ENCODE results near the gene MOB3C.

Gene MOB3C

DNA sequence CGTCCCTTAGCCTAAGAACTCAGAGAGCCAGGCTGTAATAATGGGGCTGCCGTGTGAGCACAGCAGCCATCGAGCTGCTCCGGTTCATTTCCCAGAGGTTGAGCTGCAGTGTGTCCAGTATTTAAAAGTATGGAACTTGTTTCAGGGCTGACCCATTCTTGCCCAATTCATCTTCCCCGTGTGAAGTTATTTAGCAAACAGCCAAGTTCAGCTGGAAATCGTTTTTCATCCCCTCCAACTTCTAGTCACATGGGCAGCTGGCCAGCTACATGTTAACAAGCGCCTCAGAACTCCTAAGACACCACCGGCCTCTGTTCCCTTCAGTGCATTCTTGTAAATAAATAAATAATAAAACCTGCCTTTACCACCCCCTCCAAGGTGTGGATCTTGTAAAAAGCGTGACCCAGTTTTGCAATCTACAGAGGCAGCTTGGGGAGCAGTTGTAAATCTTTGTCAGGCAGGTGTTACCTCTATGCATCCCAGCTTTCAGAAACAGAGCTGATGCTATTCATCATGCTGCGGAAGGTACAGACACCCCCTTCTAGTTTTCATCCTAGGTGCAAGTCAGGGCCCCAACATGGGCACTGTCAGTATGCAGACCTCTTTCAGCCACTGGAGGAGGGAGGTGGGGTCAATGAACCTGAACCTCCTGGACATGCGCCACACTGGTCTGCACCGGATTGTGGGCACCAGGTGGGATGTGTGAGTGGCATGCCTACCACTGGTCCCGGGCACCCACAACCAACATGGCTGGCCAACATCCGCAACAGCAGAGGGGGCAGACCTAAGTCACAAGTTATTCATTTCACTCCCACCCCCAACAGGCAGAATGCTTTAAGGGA, 46.5 kb downstream of the MOB3C start:
- DNase-seq: no peak

- no peak for DNase-seq
Observed at GRCh38 chr1:46569116-46569515, 47.5 kb downstream of the MOB3C start.

- no peak for DNase-seq
Observed at GRCh38 chr1:46568461-46568891, 48.1 kb downstream of the MOB3C start.

- DNase-seq: no peak
Observed at GRCh38 chr1:46563341-46563740, 53.3 kb downstream of the MOB3C start.

- no peak for DNase-seq
Observed at GRCh38 chr1:46562498-46562897, 54.1 kb downstream of the MOB3C start.

DNA sequence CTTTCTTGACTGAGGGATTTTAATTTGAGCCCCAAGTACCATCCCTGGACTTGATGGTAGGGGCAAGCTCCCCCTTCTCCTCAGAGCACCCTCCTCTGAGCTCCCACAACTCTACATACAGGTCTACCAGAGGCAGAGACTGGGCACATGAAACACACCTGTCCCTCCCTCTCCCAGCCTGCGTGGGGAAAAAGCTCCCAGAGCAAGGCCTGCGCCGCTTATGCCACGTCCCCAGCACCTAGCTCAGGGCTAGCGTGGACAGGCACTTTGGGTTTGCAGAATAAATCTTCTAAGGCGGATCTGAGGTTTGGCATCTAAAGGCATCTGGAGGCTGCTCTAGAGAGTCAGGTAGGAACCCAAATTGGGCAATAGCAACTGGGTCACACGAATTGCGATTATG, 57.6 kb downstream of the MOB3C start:
- no peak for DNase-seq

DNA sequence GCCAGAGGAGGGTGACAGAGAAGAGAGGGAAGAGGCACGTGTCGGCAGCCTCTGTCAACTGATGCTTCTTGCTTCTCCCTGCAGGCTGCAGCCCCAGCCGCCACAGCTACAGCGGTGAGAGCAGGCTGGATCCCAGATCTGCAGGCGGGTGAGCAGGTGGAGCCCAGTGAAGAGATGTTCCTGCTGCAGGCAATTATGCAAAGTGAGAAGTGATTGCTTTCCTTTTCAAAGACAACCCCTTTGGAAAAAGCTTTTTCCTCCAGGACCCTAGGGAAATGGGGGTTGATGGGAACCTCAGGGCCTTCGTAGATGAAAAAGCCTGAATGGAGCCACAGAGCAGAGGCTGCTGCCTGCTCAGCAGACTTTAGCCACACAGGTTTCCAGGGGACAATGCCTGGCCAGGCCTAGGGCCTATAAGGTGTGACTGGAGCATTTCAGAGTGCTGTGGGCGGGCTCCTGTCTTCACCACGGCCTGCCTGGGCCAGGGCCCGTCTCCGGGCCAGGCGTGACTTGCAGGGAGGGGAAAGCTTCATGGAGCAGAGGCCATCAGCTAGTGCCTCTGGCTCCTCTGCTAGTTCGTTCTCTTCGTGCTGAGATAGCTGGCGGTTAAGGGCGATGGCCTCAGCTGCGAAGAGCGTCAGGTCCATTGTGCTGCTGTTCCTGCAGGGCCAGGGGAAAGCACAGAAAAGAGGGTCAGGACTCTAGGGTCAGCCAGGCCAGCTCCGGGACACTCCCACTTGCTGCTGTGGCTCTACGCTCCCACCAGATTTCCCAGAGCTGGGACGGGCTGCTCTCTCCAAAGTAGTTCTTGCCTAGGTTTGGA, 58.3 kb downstream of the MOB3C start:
- DNase-seq: no peak
